Ishikawa (cell line): ENCODE measurements around the gene FCHSD2.

Experiments
- CEBPB ChIP-seq: IDR thresholded peaks from 2 replicates; pipeline ENCODE4 v1.6.1; 2012
- CREB1 ChIP-seq: IDR thresholded peaks from 2 replicates; pipeline ENCODE4 v1.6.1; 2012; ENCODE audit warnings: low read depth
- EGR1 ChIP-seq: IDR thresholded peaks from 2 replicates; pipeline ENCODE4 v1.6.1; 2012
- EP300 ChIP-seq: IDR thresholded peaks from 2 replicates; pipeline ENCODE4 v1.6.1; 2012; ENCODE audit warnings: borderline replicate concordance
- FOXM1 ChIP-seq: IDR thresholded peaks from 2 replicates; pipeline ENCODE4 v1.6.1; 2012; ENCODE audit warnings: low read depth, borderline replicate concordance
- NFIC ChIP-seq: IDR thresholded peaks from 2 replicates; pipeline ENCODE4 v1.6.1; 2012
- RAD21 ChIP-seq: IDR thresholded peaks from 2 replicates; pipeline ENCODE4 v1.6.1; 2012; ENCODE audit warnings: low read depth
- TAF1 ChIP-seq: IDR thresholded peaks from 2 replicates; pipeline ENCODE4 v1.6.1; 2012; ENCODE audit warnings: low read depth, mild to moderate bottlenecking
- TCF12 ChIP-seq: IDR thresholded peaks from 2 replicates; pipeline ENCODE4 v1.6.1; 2012; ENCODE audit warnings: low read depth
- TEAD4 ChIP-seq: IDR thresholded peaks from 2 replicates; pipeline ENCODE4 v1.6.1; 2012
- YY1 ChIP-seq: IDR thresholded peaks from 2 replicates; pipeline ENCODE4 v1.6.1; 2012; ENCODE audit warnings: low read depth
- ZBTB7A ChIP-seq: IDR thresholded peaks from 2 replicates; pipeline ENCODE4 v1.6.1; 2012; ENCODE audit warnings: low read depth
- TF ChIP-seq, protein P1 (sequence below): IDR thresholded peaks from 2 replicates; pipeline ENCODE4 v1.6.1; 2012
- TF ChIP-seq, protein P2 (sequence below): IDR thresholded peaks from 2 replicates; pipeline ENCODE4 v1.6.1; 2012
- TF ChIP-seq, protein P3 (sequence below): IDR thresholded peaks from 2 replicates; pipeline ENCODE4 v1.6.1; 2012; ENCODE audit warnings: low read depth, mild to moderate bottlenecking

The FCHSD2 gene

GRCh38 chr11:73175551-73176144 is 33.5 kb upstream of the FCHSD2 start:
- TF ChIP-seq, protein P1, sequence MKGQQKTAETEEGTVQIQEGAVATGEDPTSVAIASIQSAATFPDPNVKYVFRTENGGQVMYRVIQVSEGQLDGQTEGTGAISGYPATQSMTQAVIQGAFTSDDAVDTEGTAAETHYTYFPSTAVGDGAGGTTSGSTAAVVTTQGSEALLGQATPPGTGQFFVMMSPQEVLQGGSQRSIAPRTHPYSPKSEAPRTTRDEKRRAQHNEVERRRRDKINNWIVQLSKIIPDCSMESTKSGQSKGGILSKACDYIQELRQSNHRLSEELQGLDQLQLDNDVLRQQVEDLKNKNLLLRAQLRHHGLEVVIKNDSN: no peak
- TF ChIP-seq RAD21 (no peak), YY1 (no peak), ZBTB7A (no peak), FOXM1 (no peak), EGR1 (no peak), TEAD4 (no peak), CEBPB (no peak), TAF1 (no peak), CREB1 (no peak), EP300 (no peak), TCF12 (no peak), NFIC (no peak)
- TF ChIP-seq, protein P2, sequence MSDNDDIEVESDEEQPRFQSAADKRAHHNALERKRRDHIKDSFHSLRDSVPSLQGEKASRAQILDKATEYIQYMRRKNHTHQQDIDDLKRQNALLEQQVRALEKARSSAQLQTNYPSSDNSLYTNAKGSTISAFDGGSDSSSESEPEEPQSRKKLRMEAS: no peak
- TF ChIP-seq, protein P3, sequence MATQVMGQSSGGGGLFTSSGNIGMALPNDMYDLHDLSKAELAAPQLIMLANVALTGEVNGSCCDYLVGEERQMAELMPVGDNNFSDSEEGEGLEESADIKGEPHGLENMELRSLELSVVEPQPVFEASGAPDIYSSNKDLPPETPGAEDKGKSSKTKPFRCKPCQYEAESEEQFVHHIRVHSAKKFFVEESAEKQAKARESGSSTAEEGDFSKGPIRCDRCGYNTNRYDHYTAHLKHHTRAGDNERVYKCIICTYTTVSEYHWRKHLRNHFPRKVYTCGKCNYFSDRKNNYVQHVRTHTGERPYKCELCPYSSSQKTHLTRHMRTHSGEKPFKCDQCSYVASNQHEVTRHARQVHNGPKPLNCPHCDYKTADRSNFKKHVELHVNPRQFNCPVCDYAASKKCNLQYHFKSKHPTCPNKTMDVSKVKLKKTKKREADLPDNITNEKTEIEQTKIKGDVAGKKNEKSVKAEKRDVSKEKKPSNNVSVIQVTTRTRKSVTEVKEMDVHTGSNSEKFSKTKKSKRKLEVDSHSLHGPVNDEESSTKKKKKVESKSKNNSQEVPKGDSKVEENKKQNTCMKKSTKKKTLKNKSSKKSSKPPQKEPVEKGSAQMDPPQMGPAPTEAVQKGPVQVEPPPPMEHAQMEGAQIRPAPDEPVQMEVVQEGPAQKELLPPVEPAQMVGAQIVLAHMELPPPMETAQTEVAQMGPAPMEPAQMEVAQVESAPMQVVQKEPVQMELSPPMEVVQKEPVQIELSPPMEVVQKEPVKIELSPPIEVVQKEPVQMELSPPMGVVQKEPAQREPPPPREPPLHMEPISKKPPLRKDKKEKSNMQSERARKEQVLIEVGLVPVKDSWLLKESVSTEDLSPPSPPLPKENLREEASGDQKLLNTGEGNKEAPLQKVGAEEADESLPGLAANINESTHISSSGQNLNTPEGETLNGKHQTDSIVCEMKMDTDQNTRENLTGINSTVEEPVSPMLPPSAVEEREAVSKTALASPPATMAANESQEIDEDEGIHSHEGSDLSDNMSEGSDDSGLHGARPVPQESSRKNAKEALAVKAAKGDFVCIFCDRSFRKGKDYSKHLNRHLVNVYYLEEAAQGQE: no peak

DNA sequence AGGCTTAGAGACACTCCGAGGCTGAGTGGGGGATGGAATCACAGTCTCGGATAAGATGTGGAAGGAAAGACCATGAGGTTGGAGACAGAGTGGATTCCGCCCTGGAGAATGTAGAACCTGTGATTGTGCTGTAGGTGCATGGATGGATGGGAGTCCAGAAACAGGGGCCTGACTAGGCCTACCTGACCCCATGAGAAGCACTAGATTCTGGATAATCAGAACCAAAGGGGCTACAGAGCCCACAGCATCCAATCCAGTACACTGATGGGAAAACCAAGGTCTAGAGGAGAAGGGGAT is 32.3 kb upstream of the FCHSD2 start:
- TF ChIP-seq RAD21 (no peak), ZBTB7A (no peak)

GRCh38 chr11:73173755-73174494 is 31.8 kb upstream of the FCHSD2 start:
- TF ChIP-seq TEAD4: no peak
- no peak for TF ChIP-seq TAF1
- no peak for TF ChIP-seq CREB1
- TF ChIP-seq TCF12: no peak
- TF ChIP-seq RAD21: no peak
- TF ChIP-seq CEBPB: no peak
- no peak for TF ChIP-seq ZBTB7A
- TF ChIP-seq EGR1: no peak
- TF ChIP-seq, protein P2: no peak
- no peak for TF ChIP-seq EP300
- TF ChIP-seq NFIC: no peak
- TF ChIP-seq FOXM1: no peak
- no peak for TF ChIP-seq YY1
- TF ChIP-seq, protein P3: no peak
- TF ChIP-seq, protein P1: no peak

- TF ChIP-seq TCF12 (no peak), TAF1 (no peak), RAD21 (no peak), EP300 (no peak), FOXM1 (no peak), TEAD4 (no peak), CEBPB (no peak), YY1 (no peak), CREB1 (no peak), ZBTB7A (no peak)
- TF ChIP-seq, protein P2: no peak
These were observed 31.0 kb upstream of the FCHSD2 start for GRCh38 chr11:73172992-73173656.

GRCh38 chr11:73171436-73172161 is 29.5 kb upstream of the FCHSD2 start:
- TF ChIP-seq TEAD4 (no peak), EP300 (no peak), CEBPB (no peak), TAF1 (no peak), FOXM1 (no peak)
- TF ChIP-seq, protein P2: no peak
